ENCODE data around the gene SNX5. TPM values are rescaled to one million over a fixed set of nuclear protein-coding genes. Genes with fewer than 3 reads are reported as not detected.

The SNX5 gene
- 50.5 and 60.6 TPM in 2 replicates for total RNA-seq

DNA sequence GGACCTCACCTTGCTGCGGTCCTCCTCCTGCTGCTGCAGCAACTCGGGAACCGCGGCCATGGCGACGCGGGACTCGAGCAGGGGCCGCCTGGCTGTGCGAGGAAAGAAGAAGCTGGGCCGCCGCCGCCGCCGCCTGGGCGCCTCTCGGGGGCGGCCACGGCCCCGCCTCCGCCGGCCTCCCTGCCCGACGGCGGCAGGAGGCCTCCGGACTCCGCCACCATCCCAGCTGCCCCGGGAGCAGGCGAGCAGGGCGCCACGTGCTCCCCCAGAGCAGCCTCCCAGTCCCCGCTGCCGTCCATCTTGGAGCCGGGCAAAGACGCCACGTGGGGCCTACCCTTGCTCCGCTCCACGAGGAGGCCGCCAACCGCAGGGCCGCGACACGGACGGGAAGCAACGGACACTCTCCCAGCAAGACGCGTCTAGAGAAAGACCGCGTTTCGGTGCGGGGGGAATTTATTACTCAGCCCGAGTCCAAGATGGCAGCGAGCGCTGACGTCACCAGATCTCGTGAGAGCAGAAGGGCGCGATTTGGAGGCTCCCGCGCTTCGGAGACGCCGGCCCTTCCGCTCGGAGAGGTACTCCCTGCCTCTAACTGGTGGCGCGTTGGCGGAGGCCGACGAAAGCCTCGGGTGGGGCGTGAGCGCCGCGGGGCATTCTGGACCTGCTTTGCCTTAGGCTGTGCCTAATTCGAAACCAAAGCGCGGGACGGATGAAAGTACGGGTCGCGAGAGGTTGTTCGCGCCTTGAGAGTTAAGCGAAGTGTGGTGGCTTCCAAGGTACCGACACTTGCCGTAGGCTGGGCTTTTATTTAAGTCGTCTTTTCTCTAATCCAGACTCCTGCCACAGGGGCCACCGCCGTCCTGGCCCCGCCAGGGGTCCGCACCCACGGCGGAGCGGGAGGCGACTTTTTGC is at the start of gene SNX5, which contains the start of gene MGME1:
TSS of gene SNX5 (minus strand) at position 429 of the 912 bp plus-strand sequence. CDS start at position 60, 369 bp downstream.
TSS of gene MGME1 (plus strand) at position 653 of the 912 bp plus-strand sequence. CDS start 842 bp downstream, outside the sequence.

Other genes with a start within 250 kb of the SNX5 start
- gene MGME1, start 224 bp upstream of the SNX5 start, total RNA-seq = 2.5 and 7.0 TPM in 2 replicates
- gene OVOL2, start 89.1 kb upstream of the SNX5 start, total RNA-seq = not detected in 2 replicates
- 6.5 and 11.3 TPM in 2 replicates for gene KAT14, start 169.1 kb upstream of the SNX5 start, total RNA-seq
- gene PET117, start 169.1 kb upstream of the SNX5 start, total RNA-seq = 13.1 and 16.6 TPM in 2 replicates

Data from cardiac atrium fibroblast (primary cell).